HG03439 (cell line): Measurements from ENCODE around the gene ZNF670.
"Not testable (repeated sequence)": the region's sequence is repeated elsewhere in the genome, so short reads cannot be mapped to it uniquely, and the experiment has no call there.

Experiments
- ATAC-seq: cut with Tn5 transposase; IDR thresholded peaks from one replicate; pipeline ENCODE4 v1.9.1; 2021; ENCODE audit warnings: mild to moderate bottlenecking, moderate library complexity; ENCODE audit not compliant: unreplicated experiment

The ZNF670 gene

DNA sequence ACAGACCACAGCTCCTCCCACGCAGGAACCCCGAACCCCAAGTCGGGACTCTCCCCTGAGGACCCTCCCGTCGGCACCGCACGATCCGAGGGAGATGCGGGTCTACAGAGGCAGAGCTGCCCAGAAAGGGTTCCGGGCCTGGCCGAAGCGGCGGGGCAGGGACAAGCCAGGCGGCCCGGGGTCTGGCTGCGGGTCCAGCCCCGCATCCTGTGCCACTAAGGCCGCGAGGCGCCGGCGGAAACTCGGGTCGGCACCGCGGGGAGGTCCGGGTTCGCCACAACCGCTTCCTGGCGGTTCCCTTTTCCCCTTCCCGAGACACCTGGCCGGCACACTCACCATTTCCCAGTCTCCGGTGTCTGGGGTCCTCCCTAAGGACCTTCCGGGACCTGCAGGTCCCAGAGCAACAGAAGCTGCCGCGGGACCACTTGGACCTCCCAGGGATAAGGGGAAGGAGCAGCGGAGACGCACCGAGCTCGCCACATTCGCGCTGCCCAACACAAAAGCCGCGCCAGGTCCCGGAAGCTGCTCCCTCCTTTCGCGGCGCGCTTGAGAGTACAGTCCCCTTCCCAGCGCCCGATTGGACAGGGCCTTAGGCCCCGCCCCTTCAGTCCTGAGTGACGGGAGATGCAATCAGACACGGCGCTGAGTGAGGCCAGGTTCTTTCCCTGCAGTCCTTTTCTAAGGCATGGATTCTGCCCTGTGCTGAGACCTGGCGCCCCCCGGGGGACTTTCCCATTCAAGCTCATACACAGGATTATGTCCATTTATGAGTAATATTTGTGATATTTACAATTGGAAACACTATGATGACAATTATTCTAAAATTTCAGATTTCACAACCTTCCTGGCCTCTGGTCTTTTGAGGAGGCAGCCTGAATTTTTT lies at the start of gene ZNF670:
TSS of gene ZNF670 (minus strand) at position 554 of the 883 bp plus-strand sequence. CDS start at position 339, 215 bp downstream.
- peak; percentile 100 for ATAC-seq

GRCh38 chr1:247127519-247128282 lies 49.1 kb upstream of the ZNF670 start:
- ATAC-seq = not testable (repeated sequence)

DNA sequence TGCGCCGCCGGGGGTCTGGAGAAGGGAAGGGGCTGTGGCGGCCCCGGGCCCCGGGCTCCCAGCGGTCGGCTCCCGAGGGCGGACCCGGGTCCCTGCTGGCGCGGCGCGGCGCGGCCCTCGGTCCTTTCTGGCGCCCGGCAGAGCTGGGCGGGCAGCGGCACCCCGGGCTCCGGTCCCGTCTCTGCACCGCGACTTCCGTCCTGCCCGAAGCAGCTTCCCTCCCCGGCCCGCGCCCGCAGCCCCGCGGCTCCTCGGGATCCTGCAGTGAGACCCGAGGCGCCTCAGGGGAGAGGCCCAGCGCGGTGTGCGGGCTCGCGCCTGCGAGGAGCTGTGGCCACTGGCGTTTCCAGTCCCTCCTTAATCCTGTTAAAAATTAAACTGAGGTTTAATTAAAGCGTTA lies 48.0 kb upstream of the ZNF670 start:
- ATAC-seq = peak; percentile 59

GRCh38 chr1:247126166-247126565 lies 47.6 kb upstream of the ZNF670 start:
- peak; percentile 99 for ATAC-seq

DNA sequence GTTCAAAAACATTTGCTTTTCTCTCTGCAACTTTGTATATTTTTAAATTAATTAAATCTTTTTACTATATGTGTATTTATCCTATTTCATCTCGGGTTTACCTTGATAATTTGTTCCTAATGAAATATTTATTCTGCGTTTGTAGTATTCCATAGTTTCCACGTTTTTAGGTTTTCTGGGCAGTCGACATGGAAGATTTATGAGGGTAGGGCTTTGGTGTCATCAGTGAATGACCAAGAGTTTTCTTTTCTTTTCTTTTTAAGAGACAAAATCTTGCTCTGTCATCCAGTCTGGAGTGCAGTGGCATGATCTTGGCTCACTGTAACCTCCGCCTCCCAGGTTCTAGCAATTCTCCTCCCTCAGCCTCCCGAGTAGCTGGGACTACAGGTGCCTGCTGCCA lies 42.8 kb upstream of the ZNF670 start:
- no peak for ATAC-seq

- ATAC-seq = not testable (repeated sequence)
These were observed 41.7 kb upstream of the ZNF670 start for GRCh38 chr1:247120408-247120668.

- ATAC-seq = no peak
These were observed 41.2 kb upstream of the ZNF670 start for GRCh38 chr1:247119600-247120407.

DNA sequence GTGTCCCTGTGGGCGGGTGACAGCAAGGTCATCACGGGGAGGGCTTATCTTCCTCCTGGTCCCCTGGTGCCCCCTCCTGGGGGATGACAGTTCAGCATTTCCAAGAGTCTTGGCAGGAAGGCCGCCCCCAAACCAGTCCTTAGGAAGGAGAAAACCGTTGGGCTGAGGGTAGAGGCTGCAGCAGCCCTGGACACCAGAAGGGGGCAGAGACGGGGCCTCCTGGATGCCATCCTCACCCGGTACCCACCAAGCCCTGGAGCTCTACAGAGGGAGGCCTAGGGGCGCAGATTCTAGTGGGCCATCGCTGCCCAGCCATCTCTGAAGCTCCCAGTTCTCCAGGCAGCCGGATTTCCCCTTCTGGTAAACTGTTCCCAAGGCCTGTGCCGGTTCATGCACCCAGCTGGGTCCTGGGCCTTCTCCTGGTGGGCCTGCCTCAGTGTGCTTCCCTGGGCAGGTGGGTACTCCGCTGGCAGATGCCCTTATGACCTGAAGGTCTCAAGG lies 40.4 kb upstream of the ZNF670 start:
- ATAC-seq = no peak

- no peak for ATAC-seq
These were observed 36.9 kb upstream of the ZNF670 start for GRCh38 chr1:247115545-247115944.

DNA sequence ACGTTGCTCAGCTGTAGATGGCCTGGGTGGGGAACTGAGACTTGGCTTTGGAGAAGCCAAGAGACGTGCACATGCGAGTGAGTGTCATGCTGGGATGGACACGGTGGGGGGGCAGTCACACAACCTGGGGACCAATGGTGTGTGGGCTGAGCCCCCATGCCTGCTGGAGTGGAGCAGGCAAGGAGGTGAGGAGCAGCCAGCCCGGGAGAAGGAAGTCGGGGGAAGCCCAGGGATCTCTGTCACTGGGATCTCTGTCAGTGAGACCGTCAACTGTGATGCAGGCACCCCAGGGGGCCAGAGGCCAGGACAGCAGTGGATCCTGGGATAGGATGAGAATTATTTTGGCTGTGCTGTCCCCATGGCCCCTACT lies 36.5 kb upstream of the ZNF670 start:
- ATAC-seq = no peak

DNA sequence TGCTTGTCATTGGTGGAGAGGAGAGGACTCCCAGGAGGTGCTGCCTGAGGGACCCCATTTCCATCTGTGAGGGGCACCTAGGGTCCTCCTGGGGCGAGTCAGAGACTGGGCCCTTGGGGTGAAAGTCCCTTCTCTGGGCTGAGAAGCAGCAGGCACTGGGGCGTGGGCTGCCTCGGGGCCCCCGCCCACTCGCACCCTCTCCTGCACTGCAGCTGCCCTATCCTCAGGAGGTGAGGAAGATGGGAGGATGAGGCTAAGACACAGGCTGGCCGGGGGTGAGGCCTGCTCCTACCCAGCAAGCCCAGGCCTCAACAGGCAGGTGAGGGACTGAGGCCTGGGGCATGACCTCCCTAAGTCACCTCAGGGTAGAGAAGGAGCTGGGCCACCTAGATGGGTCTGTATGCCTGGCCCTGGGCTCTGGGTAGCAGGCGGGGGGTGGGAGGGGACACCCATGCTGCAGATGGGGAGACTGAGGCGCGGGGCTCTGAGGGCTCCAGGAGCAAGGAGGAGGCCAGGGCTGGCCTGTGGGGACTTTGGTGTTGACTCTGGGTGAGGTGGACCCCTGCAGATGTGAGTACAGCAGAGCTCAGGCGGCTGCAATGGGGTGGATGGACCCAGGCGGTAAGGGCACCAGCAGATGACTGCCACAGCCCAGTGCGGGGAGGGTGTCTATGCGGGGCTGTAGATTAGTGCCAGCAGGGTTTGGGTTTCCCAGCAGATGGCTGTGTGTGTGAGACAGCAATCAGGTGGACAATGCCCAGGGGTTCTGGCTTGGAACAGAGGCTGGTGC lies 35.9 kb upstream of the ZNF670 start:
- no peak for ATAC-seq

- no peak for ATAC-seq
These were observed 35.2 kb upstream of the ZNF670 start for GRCh38 chr1:247113733-247114271.

DNA sequence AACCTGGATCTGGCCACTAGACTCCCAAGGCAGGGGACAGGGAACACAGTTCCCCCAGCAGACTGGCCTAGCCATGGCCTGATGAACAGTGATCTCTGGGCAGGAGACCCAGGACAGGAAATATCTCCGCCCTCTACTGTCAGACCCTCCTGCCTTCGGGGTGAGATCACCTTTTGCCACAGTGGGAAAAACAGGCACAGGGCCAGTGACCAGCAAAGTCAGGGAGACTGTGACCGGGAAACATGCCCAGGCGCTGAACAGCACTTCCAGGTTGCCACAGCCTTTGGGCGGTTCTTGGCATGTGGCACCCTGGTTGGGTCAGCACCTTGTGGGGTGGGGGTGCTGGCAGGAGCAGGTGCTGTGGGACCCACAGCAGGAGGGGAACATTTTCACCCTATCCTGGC lies 34.5 kb upstream of the ZNF670 start:
- ATAC-seq = no peak

DNA sequence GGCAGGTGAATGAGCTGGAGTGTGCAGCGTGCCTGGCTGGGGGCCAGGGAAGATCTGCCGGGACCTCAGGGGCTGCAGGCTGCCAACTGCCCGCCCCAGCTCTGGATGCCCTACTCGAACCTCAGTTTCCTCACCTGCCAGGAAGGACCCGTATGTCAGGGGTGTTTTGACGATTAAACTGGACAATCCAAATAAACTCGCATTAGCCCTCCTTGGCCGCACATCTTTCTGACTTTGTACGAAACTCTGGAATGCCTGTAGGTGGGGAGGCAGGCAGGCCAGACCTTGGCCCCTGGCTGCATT lies 33.8 kb upstream of the ZNF670 start:
- no peak for ATAC-seq

DNA sequence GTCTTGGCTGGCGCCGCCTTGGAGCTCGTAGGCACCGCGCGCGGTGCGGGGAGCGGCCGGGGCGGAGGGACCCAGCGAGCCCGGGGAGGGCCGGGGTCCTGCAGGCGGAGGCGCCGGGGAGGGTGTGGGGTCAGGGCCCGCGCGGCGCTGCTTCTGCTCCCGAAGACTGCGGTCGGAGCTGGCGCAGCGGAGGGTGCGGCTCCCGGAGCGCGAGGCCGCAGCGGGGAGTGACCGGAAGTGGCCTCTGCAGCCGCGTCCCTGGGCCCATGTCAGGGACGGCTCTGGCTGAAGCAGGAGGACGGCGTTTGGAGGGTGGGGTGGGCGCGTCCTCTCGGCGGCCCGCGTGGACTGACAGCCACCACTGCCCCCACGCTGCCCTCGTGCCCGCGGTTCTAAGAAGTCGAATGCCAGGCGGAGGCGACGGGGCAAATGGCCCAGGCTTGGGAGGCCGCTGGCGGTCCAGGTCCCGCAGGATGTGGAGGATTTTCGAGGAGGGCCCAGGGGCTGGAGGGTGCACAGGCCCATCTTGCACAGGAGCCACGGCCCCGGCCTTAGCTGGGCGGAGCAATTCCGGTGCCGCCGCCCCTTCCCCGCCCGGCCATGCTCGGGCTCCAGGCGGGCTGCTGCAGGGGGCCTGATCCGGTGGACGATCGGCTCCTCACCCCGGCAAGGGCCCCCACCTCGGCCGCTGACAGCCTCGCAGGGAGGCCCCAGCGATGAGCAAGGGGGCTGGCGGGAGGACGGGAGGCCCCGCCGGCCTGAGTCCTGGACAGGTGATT lies 33.3 kb upstream of the ZNF670 start:
- no peak for ATAC-seq

GRCh38 chr1:247111259-247111699 lies 32.7 kb upstream of the ZNF670 start:
- ATAC-seq = no peak

GRCh38 chr1:247110627-247111258 lies 32.1 kb upstream of the ZNF670 start:
- ATAC-seq = no peak

DNA sequence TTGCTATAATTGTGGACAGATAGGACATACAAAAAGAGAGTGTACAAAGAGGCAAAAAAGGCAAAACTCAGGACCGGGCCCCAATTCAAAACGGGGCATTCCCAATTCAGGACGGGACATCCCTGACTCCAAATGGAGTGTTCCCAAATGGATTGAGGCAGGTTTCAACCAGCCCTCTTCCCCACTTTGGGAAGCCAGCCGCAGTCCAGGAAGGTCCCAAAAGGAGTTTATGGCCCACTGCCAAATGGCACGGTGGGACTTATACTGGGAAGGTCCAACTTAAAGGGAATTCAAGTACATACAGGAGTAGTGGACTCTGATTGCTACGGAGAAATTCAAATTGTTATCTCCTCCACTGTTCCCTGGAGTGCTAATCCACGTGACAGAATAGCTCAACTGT lies 29.1 kb upstream of the ZNF670 start:
- no peak for ATAC-seq

DNA sequence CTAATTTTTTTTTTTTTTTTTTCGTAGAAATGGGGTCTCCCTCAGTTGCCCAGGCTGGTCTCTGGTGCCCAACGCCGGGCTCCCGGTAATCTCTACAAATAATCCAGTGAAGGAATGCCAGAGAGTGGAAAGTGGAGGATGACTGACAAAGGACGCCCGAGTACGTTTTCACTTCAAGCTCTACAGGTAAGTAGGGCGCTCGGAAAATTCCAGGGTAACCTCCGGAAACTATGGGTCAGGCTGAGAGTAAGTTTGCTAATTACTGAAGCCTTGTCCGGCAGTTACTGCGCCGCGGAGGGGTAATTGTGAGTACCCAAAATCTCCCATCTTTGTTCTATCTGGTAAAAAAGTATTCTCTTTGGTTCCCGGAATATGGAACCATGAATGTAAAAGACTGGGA lies 27.4 kb upstream of the ZNF670 start:
- ATAC-seq = no peak
